T-cell (primary cell): ENCODE data around the gene MICU1. TPM values are rescaled to one million over a fixed set of nuclear protein-coding genes. Genes with fewer than 3 reads are reported as not detected.

ENCODE experiments used
- ATAC-seq, 4 experiments: fragments of 200-7000 bp in 3 of 4; fragments of 150-1000 bp in 1 of 4; cut with Tn5 transposase; replicated peaks in 1 of 4; 1 replicate in 3 of 4; 2 replicates in 1 of 4; pipeline ENCODE4 v1.10.0; 2021; ENCODE audit warnings: moderate library complexity in 3 of 4, mild to moderate bottlenecking in 2 of 4, moderate number of reproducible peaks in 1 of 4
- CTCF ChIA-PET, 2 donors: fragments of 300-600 bp; sonication (Branson Sonifier 250); formaldehyde crosslinking; loops; one replicate each; lab custom pipeline; 2022; ENCODE audit warnings: antibody characterized with exemption in 2 of 2; lab: Charles Lee
- POLR2A ChIA-PET, 2 donors: fragments of 300-600 bp; sonication (Branson Sonifier 250); formaldehyde crosslinking; loops; one replicate each; lab custom pipeline; 2022; ENCODE audit warnings: antibody characterized with exemption in 2 of 2; lab: Charles Lee
- DNase-seq, 35 experiments: peaks; one replicate each; pipeline versions ENCODE4 v3.0.0 to v3.0.0-alpha.2; 2013 to 2023
- H3K27ac ChIP-seq: one replicate; pipeline ENCODE4 v1.5.1; 2013; ENCODE audit warnings: low read length
- H3K27me3 ChIP-seq, 2 experiments: replicated peaks in 1 of 2; 1 replicate in 1 of 2; 2 replicates in 1 of 2; pipeline versions ENCODE4 v1.6.1 to v1.7.0; 2013; ENCODE audit warnings: low read length in 1 of 2, mixed read lengths in 1 of 2; ENCODE audit not compliant: control insufficient read depth in 2 of 2, insufficient read depth in 2 of 2; ENCODE audit errors: extremely low read depth in 1 of 2
- H3K36me3 ChIP-seq, 2 donors: 1 replicate in 1 of 2; 2 replicates in 1 of 2; pipeline versions ENCODE4 v1.6.1 to v1.7.0; 2013; ENCODE audit warnings: low read length in 1 of 2; ENCODE audit not compliant: control insufficient read depth in 2 of 2, insufficient read depth in 1 of 2; ENCODE audit errors: extremely low read depth in 1 of 2
- H3K4me1 ChIP-seq, 2 experiments: 1 replicate in 1 of 2; 2 replicates in 1 of 2; pipeline versions ENCODE4 v1.6.1 to v1.7.0; 2013; ENCODE audit warnings: low read length in 2 of 2, mixed read lengths in 1 of 2; ENCODE audit not compliant: insufficient read depth in 2 of 2, control insufficient read depth in 1 of 2; ENCODE audit errors: extremely low read depth in 1 of 2
- H3K4me3 ChIP-seq, 2 donors: 1 replicate in 1 of 2; 2 replicates in 1 of 2; pipeline versions ENCODE4 v1.5.1 to v1.7.0; 2013; ENCODE audit warnings: mild to moderate bottlenecking in 2 of 2, low read length in 1 of 2, moderate library complexity in 1 of 2; ENCODE audit not compliant: control insufficient read depth in 1 of 2; ENCODE audit errors: extremely low read depth in 1 of 2
- H3K9me3 ChIP-seq: 2 replicates; pipeline ENCODE4 v1.7.0; 2013
- H3K27ac Mint-ChIP-seq, 2 donors: one replicate each; pipeline ENCODE4 v1.8.0; 2020 to 2021; ENCODE audit warnings: mild to moderate bottlenecking in 2 of 2, mixed read lengths in 2 of 2
- H3K27me3 Mint-ChIP-seq, 2 donors: one replicate each; pipeline ENCODE4 v1.8.0; 2021 to 2022; ENCODE audit warnings: mixed read lengths in 2 of 2
- H3K36me3 Mint-ChIP-seq: one replicate; pipeline ENCODE4 v1.8.0; 2021; ENCODE audit warnings: mixed read lengths
- H3K4me1 Mint-ChIP-seq, 3 donors: one replicate each; pipeline ENCODE4 v1.8.0; 2020 to 2022; ENCODE audit warnings: mixed read lengths in 3 of 3, mild to moderate bottlenecking in 1 of 3
- H3K4me3 Mint-ChIP-seq, 3 donors: one replicate each; pipeline ENCODE4 v1.8.0; 2020 to 2022; ENCODE audit warnings: mild to moderate bottlenecking in 3 of 3, mixed read lengths in 3 of 3, moderate library complexity in 3 of 3
- H3K9me3 Mint-ChIP-seq, 3 donors: one replicate each; pipeline ENCODE4 v1.8.0; 2020 to 2022; ENCODE audit warnings: mixed read lengths in 3 of 3
- WGBS: methylation state at CpG from one replicate; pipeline ENCODE4 v1.1.5; 2013; ENCODE audit warnings: missing lambda C conversion rate; ENCODE audit not compliant: insufficient coverage; 5-methylcytosine and 5-hydroxymethylcytosine counted together
- total RNA-seq, 35 experiments: library from RNA in 6 of 35; stranded (reverse) in 6 of 35; fragments of 120-200 nt in 1 of 35; gene quantifications; one replicate each; pipeline versions ENCODE4 v1.2.1 to v1.2.4 and lab custom pipeline; 2013 to 2026

The MICU1 gene
- total RNA-seq, 5 donors from 2014 or later (not counting 1 experiment from before 2014, with no cell fraction given) = 16.9 to 23.3 (median 19.9) TPM

GRCh38 chr10:72322030-72322279 is 303.9 kb downstream of the MICU1 start:
- Histone ChIP-seq H3K4me3 (no peak overlapping the region), H3K27me3 (no peaks in the 10 kb centered on the region), H3K27ac (peak overlapping the region; percentile 26), H3K36me3 (no peaks in the 10 kb centered on the region), H3K4me1 (peaks cover 52 to 80% of the 10 kb centered on the region in 2 experiments), H3K9me3 (no peaks in the 10 kb centered on the region)
- CTCF ChIA-PET = interaction anchor here (0.6 to 1.2 kb wide), 3 partner anchors 16 to 418 kb away, joined by 3 to 6 read pairs (median 3); no protein-coding TSS in a partner anchor
- POLR2A ChIA-PET = interaction anchor here (0.9 to 1.7 kb wide), 3 partner anchors 10 to 46 kb away, joined by 3 to 6 read pairs (median 4); no protein-coding TSS in a partner anchor
- Mint-ChIP-seq H3K4me1 (peaks cover 70 to 77% (median 76%) of the 10 kb centered on the region in 3 donors), H3K9me3 (no peaks in the 10 kb centered on the region), H3K36me3 (no peaks in the 10 kb centered on the region), H3K4me3 (peak overlapping the region in 1 of 3 donors; percentile 24), H3K27me3 (no peaks in the 10 kb centered on the region), H3K27ac (peak overlapping the region; percentile 97 to 99)
- DNase-seq (no peak), ATAC-seq (no peak)
- WGBS = 85% methylated on average over 2 of the region's 3 CpGs

- Histone ChIP-seq H3K27me3 (no peaks in the 10 kb centered on the region), H3K36me3 (no peaks in the 10 kb centered on the region), H3K9me3 (no peaks in the 10 kb centered on the region), H3K27ac (peak overlapping the region; percentile 95), H3K4me1 (peaks cover 56 to 82% of the 10 kb centered on the region in 2 experiments), H3K4me3 (no peak overlapping the region)
- H3K27me3 Mint-ChIP-seq = no peaks in the 10 kb centered on the region
- 86% methylated on average over 4 of the region's 13 CpGs for WGBS
- H3K4me1 Mint-ChIP-seq = peaks cover 67 to 77% (median 76%) of the 10 kb centered on the region in 3 donors
- no peaks in the 10 kb centered on the region for H3K36me3 Mint-ChIP-seq
- POLR2A ChIA-PET = interaction anchor here (0.9 to 1.7 kb wide), 3 partner anchors 10 to 45 kb away, joined by 3 to 6 read pairs (median 4); no protein-coding TSS in a partner anchor
- no peak for ATAC-seq
- CTCF ChIA-PET = interaction anchor here (0.5 to 2.5 kb wide), 8 partner anchors 11 to 417 kb away, joined by 3 to 8 read pairs (median 3); partner anchors contain the start of genes ANAPC16 (in 1 of the 2) and ASCC1 (in 1 of the 2)
- no peak for DNase-seq
- H3K4me3 Mint-ChIP-seq = peak overlapping the region in 1 of 3 donors; percentile 66
- no peaks in the 10 kb centered on the region for H3K9me3 Mint-ChIP-seq
- H3K27ac Mint-ChIP-seq = peak overlapping the region; percentile 97 to 99
These were observed 304.4 kb downstream of the MICU1 start for GRCh38 chr10:72321248-72322029.

DNA sequence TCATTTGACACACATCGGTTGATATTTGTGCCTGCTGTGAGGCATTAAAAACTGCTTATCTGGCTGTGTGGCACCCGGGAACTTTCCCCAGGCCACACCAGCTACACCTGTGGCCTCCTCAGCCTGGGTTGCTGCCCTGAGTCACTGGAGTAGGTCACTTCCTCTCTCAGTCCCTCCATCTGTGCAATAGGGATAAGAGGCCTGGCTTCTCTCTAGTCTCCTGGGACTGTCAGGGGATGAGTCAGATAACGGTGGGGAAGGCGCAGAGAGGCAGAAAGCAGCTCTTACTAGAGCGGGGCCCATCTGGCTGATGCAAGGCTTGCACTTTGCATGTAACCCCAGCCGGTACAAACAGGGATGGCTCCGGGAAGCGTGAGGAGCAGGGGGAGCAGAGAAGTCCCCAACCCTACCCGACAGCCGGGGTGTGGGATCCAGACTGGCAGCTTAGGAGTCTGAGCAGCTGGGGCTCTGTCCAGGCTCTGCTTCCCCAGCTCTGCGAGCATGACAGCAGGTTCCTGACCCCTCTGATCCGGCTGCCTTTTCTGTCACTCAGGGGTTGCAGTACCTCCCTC is 305.1 kb downstream of the MICU1 start:
- Histone ChIP-seq H3K9me3 (no peaks in the 10 kb centered on the region), H3K36me3 (no peaks in the 10 kb centered on the region), H3K27ac (peak overlapping the region; percentile 95), H3K27me3 (no peaks in the 10 kb centered on the region), H3K4me1 (peaks cover 63 to 89% of the 10 kb centered on the region in 2 experiments), H3K4me3 (peak overlapping the region in 1 of 2 donors; percentile 5)
- Mint-ChIP-seq H3K4me3 (peak overlapping the region; percentile 66 to 79 (median 69)), H3K9me3 (no peaks in the 10 kb centered on the region), H3K4me1 (peaks cover 72 to 82% (median 79%) of the 10 kb centered on the region in 3 donors), H3K27ac (peak overlapping the region; percentile 97 to 99), H3K36me3 (no peaks in the 10 kb centered on the region), H3K27me3 (no peaks in the 10 kb centered on the region)
- POLR2A ChIA-PET = interaction anchor here (0.6 to 1.7 kb wide), 7 partner anchors 9 to 241 kb away, joined by 3 to 23 read pairs (median 4); no protein-coding TSS in a partner anchor
- peak in 5 of 35 experiments; percentile 29 to 67 (median 55) for DNase-seq
- ATAC-seq = peak; percentile 0 to 13 (median 12)
- 50% methylated on average over 9 of the region's 12 CpGs for WGBS
- CTCF ChIA-PET = interaction anchor here (0.5 to 2.5 kb wide), 7 partner anchors 11 to 264 kb away, joined by 3 to 8 read pairs (median 4); partner anchors contain the start of genes ANAPC16 (in 1 of the 2) and ASCC1 (in 1 of the 2)

- peak; percentile 81 to 84 (median 82) for ATAC-seq
- H3K4me3 ChIP-seq = peak overlapping the region; percentile 40 to 50
- ChIA-PET CTCF (interaction anchor here (0.7 to 2.5 kb wide), 9 partner anchors 12 to 592 kb away, joined by 3 to 8 read pairs (median 4); partner anchors contain the start of genes ANAPC16 (in 1 of the 2) and ASCC1 (in 1 of the 2)), POLR2A (interaction anchor here (0.6 to 0.8 kb wide), 6 partner anchors 11 to 564 kb away, joined by 3 to 15 read pairs (median 4); no protein-coding TSS in a partner anchor)
- Mint-ChIP-seq H3K36me3 (no peaks in the 10 kb centered on the region), H3K4me3 (peak overlapping the region; percentile 66 to 79 (median 72)), H3K27ac (peak overlapping the region; percentile 97 to 99), H3K27me3 (no peaks in the 10 kb centered on the region), H3K9me3 (no peaks in the 10 kb centered on the region), H3K4me1 (peaks cover 79 to 87% (median 86%) of the 10 kb centered on the region in 3 donors)
- no peaks in the 10 kb centered on the region for H3K9me3 ChIP-seq
- H3K27me3 ChIP-seq = no peaks in the 10 kb centered on the region
- peaks cover 69 to 90% of the 10 kb centered on the region in 2 experiments for H3K4me1 ChIP-seq
- H3K27ac ChIP-seq = peak overlapping the region; percentile 95
- H3K36me3 ChIP-seq = no peaks in the 10 kb centered on the region
- under 1% methylated on average over 60 of the region's 60 CpGs for WGBS
- peak; percentile 72 to 94 (median 85) for DNase-seq
These were observed 306.2 kb downstream of the MICU1 start for GRCh38 chr10:72319416-72320254.

- Histone ChIP-seq H3K27ac (peak overlapping the region; percentile 93), H3K27me3 (no peaks in the 10 kb centered on the region), H3K9me3 (no peaks in the 10 kb centered on the region), H3K4me3 (peak overlapping the region; percentile 40 to 50), H3K4me1 (peaks cover 66 to 90% of the 10 kb centered on the region in 2 experiments), H3K36me3 (no peaks in the 10 kb centered on the region)
- H3K9me3 Mint-ChIP-seq = no peaks in the 10 kb centered on the region
- ChIA-PET CTCF (interaction anchor here (0.6 to 2.3 kb wide), 7 partner anchors 12 to 591 kb away, joined by 3 to 7 read pairs (median 4); no protein-coding TSS in a partner anchor), POLR2A (interaction anchor here in 1 of 2 donors (0.6 to 1.1 kb wide), 4 partner anchors 22 to 385 kb away, joined by 3 to 9 read pairs (median 4); no protein-coding TSS in a partner anchor)
- DNase-seq = no peak
- ATAC-seq = no peak
- no peaks in the 10 kb centered on the region for H3K27me3 Mint-ChIP-seq
- peak overlapping the region; percentile 95 to 97 for H3K27ac Mint-ChIP-seq
- WGBS = 24% methylated on average over 5 of the region's 10 CpGs
- H3K36me3 Mint-ChIP-seq = no peaks in the 10 kb centered on the region
- peak overlapping the region; percentile 56 to 72 (median 66) for H3K4me3 Mint-ChIP-seq
- H3K4me1 Mint-ChIP-seq = peaks cover 75 to 83% (median 82%) of the 10 kb centered on the region in 3 donors
These were observed 307.2 kb downstream of the MICU1 start for GRCh38 chr10:72318418-72319262.
